ENCODE measurements around the gene ABLIM2.
"Not testable (repeated sequence)": the region's sequence is repeated elsewhere in the genome, so short reads cannot be mapped to it uniquely, and the experiment has no call there.

The ABLIM2 gene

GRCh38 chr4:8155660-8156421, 2.8 kb downstream of the ABLIM2 start:
- no peak for DNase-seq

- DNase-seq = no peak
These were observed 3.6 kb downstream of the ABLIM2 start for GRCh38 chr4:8155048-8155447.

DNA sequence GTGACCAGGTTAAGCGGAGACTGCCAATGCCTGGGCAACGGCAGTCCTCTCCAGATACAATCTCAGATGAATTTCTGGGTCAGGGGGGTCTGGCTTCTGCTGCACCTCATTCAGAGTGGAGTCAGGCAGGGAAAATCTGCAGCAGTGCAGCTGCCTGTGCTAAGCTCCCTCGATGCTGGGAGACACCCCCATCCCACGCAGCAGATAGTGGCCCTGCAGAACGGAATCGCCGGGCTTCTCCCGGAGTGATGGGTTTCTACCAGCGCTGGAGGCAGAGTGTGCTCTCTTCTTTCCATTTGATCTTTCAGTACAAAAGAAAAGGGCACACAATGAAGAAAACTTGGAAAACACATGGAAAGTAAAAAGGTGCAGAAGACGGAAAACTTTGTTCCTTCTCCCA, 5.2 kb downstream of the ABLIM2 start:
- no peak for DNase-seq

- DNase-seq = no peak
These were observed 5.8 kb downstream of the ABLIM2 start for GRCh38 chr4:8152865-8153257.

DNA sequence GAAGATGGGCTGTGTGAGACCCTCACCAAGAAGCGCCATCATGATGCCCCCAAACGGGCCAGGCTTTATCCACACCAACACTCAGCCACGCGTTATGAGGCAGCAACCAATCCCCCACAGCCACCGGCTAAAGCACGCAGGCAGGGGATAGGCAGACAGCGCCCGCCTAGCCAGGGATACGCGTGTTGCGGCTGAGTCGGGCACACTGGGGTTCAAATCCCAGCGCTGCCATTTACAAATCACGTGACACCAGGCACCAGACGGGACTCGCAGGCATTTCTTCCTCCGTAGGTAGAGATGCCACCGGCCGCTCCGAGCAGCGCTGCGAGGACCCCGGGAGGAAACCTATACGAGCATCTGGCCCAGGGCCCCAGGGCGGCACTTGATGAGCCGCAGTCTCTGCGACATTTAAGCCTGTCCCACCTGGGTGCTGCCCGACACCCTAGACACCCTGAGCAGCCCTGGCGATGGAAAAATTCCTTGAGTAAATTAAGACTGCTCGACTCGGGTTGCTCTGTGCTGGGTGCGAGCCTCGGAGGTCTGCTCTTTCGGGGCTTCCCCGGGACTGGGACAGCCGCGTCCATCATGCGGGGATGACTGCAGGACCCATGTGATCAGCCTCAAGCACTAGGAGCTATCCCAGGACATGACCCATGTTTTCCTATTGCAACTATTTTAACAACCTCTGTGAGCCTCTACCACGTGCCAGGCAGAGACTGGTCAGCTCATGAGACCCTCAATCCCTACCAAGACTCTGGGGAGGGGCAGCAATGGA, 6.3 kb downstream of the ABLIM2 start:
- no peak for DNase-seq

GRCh38 chr4:8151165-8151650, 7.4 kb downstream of the ABLIM2 start:
- no peak for DNase-seq

DNA sequence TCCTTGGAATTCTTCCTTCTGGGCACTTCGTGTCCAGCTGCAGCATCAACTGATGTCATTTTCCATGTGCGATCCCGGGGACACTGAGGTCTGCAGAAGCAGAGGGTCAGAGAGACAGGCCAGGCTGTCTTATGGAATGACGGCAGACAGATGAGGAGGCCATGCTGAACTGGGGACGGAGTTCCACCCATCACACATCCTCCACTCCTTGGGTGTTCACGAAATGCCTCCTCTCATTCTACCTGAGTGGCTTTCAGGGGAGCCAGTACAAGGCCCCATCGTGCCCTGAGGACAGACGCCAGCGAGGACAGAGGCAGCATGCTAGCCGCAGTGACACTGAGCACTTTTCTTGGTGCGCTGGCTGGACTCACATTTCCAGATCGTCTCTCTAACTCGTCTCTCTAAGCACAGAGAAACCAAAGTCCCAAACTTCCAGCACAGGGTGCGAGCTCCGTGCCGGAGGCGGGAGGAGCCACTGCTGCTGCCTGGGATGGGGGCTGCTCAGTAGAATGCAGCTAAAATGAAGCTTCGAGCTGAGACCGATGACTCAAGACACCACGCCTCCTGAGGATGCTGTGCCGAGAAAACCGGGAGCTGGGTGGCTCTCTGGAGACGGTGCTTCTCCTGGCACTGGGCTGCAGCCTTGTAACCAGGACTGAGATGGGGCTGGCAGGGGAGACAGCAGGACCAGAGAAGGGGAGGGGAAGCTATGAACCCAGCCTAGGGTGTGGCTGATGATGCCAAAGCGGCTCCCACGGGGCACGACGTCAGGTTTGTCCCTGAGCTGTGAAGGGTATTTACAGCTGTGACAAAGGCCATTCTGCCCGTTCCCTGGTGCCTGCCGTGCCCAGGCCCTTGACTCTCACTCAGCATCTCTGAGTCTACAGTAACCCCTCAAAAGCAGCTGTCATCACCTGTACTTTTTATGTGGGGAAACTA, 8.2 kb downstream of the ABLIM2 start:
- no peak for DNase-seq

DNA sequence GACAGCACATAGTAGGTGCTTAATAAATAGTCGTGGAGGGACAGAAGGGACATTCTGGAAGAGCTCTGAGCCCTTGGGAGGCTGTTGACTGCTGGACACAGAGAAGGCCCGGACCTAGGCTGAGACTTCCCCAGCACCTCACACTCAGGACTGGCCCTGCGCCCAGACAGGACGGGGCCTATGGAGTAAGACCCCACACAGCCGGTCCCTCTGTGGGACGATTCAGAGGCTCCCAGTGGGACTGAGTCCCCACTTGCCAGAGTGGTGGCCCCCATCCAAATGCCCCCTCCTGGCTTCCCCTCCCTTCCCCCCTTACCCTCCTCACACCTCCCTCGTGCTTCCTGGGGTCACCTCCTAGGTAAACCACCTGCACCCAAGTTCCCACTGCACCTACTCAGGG, 8.9 kb downstream of the ABLIM2 start:
- DNase-seq = no peak

DNA sequence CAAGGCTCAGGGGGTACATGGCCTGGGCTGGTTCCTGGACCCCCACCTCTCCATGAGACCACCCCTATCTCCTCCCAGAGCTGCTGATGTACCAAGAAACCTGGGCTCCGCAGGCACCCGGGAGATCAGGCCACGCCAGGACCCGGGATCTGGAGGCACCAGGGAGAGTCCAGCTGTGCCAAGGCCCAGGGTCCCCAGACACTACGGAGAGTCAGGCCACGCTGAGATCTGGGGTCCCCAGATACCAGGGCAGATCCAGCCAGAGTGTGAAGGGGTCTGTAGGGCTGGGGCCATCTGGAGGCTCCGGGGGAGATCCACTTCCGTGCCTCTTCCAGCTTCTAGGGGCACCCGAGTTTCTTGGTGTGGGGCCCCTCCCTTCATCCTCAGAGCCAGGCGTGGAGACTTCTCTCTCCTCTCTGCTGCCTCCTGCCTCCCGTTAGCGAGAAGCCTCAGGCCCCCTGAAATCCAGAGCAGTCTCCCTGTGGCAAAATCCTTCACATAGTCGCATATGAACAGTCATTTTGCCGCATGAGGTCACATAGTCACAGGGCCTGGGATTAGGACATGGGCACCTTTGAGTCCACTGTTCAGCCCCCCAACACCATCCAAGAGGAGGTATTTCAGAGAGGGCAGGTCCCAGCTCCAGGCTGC, 9.7 kb downstream of the ABLIM2 start:
- no peak for DNase-seq

- DNase-seq = no peak
These were observed 10.5 kb downstream of the ABLIM2 start for GRCh38 chr4:8148159-8148558.

- DNase-seq = no peak
These were observed 11.2 kb downstream of the ABLIM2 start for GRCh38 chr4:8147231-8147970.

- no peak for DNase-seq
These were observed 12.5 kb downstream of the ABLIM2 start for GRCh38 chr4:8146157-8146556.

GRCh38 chr4:8144359-8144758, 14.3 kb downstream of the ABLIM2 start:
- DNase-seq = peak in 1 of 2 experiments; percentile 28

GRCh38 chr4:8143392-8144140, 15.0 kb downstream of the ABLIM2 start:
- DNase-seq = no peak

GRCh38 chr4:8142556-8142955, 16.1 kb downstream of the ABLIM2 start:
- DNase-seq = no peak

- no peak for DNase-seq
These were observed 16.7 kb downstream of the ABLIM2 start for GRCh38 chr4:8141935-8142334.

DNA sequence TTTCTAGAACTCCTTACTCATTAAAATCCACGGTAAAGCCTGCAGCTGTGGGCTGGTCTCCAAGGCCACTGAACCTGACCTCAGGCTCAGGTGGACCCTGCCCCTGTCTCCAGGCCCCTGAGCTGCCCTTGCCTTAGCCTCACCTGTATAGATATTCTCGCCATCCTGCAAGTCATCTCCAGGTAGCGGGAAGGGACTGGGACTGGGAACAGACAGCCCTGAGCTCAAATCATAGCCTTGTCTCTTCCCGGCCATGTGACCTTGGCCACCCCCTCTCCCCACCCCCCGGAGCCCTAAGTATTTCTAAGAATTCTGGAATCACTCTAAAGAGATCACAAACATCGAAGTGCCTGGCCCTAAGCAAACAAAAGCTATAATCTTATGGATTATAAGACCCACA, 17.7 kb downstream of the ABLIM2 start:
- no peak for DNase-seq

DNA sequence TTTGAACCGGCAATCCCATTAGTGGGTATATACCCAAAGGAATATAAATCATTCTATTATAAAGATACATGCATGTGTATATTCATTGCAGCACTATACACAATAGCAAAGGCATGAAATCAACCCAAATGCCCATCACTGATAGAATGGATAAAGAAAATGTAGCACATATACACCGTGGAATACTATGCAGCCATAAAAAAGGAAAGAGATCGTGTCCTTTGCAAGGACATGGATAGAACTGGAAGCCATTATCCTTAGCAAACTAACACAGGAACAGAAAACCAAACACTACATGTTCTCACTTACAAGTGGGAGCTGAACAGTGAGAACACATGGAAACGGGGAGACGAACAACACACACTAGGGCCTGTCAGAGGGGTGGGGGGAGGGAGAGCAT, 18.9 kb downstream of the ABLIM2 start:
- not testable (repeated sequence) for DNase-seq

DNA sequence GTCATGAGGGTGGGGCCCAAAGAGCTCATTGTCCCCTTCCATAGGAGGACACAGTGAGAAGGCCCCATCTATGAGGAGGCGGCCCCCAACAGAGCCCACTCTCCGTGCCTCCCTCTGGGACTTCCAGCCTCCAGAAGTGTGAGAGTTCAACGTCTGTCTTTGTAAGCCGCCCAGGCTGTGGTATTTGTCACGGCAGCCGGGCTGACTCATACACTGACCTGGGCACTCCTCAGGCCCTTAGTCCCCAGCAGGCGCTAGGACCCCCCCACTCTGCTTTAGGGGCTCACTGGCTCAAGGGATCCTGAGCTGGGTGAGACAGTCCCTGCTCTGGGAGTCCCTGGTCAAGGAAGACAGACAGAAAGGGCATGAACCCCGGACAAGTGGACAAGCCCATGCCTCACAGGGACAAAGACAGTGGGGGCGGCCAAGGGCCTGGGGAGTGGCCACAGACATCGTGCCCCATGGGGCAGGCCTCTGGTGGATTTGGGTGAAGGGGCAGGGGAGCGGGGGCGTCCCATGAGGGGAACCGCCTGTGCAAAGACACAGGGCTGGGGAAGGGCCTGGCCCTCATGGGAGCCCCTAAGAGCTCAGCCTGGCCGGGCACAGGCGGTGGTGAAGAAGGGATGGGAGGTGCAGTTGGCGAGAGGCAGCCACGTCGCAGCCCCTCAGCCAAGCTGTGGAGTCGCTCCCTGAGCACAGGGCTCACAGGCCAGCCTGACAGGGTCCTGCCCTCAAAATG, 21.5 kb downstream of the ABLIM2 start:
- DNase-seq = no peak

DNA sequence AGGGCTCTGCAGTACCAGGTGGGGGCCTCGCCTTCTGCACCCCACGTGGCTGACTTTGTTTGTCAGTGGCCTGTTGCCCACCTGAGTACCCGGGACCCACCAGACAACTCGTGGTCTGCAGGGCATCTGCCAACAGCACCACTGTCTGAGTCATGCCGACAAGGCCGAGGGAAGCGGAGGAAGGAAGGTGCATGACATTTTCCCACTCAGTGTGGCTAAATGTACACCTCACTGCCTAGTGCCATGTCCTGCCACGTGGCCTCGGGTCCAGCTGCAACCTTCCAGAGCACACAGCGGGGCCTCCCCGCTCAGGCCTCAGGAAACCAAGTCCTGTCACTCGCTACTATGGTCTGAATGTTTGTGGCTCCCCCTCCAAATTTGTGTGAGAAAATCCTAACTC, 22.1 kb downstream of the ABLIM2 start:
- no peak for DNase-seq

All from NCI-H526 (cell line).